Parathyroid adenoma (tissue), 2 donors: ENCODE results near the gene ST6GALNAC3.

Experiments used
- H2AFZ ChIP-seq: fragments of 300-600 bp; sonication (generic); one replicate; pipeline ENCODE4 v1.7.0; 2017; ENCODE audit warnings: antibody characterized with exemption, mild to moderate bottlenecking
- H3K27ac ChIP-seq: fragments of 300-600 bp; sonication (generic); one replicate; pipeline ENCODE4 v1.7.0; 2017
- H3K27me3 ChIP-seq: fragments of 300-600 bp; sonication (generic); one replicate; pipeline ENCODE4 v1.7.0; 2017; ENCODE audit warnings: low read length; ENCODE audit not compliant: control insufficient read depth, insufficient read depth
- H3K36me3 ChIP-seq: fragments of 300-600 bp; sonication (generic); one replicate; pipeline ENCODE4 v1.7.0; 2017; ENCODE audit warnings: low read length; ENCODE audit not compliant: control insufficient read depth, insufficient read depth
- H3K4me1 ChIP-seq: fragments of 300-600 bp; sonication (generic); one replicate; pipeline ENCODE4 v1.7.0; 2017; ENCODE audit warnings: control low read depth
- H3K4me2 ChIP-seq: fragments of 300-600 bp; sonication (generic); one replicate; pipeline ENCODE4 v1.7.0; 2017; ENCODE audit warnings: low read length
- H3K4me3 ChIP-seq: fragments of 300-600 bp; sonication (generic); one replicate; pipeline ENCODE4 v1.7.0; 2017; ENCODE audit warnings: low read depth, low read length
- H3K79me2 ChIP-seq: fragments of 300-600 bp; sonication (generic); one replicate; pipeline ENCODE4 v1.7.0; 2017; ENCODE audit warnings: control low read depth
- H3K9ac ChIP-seq: fragments of 300-600 bp; sonication (generic); one replicate; pipeline ENCODE4 v1.7.0; 2017; ENCODE audit warnings: mild to moderate bottlenecking
- H3K9me3 ChIP-seq: fragments of 300-600 bp; sonication (generic); one replicate; pipeline ENCODE4 v1.7.0; 2017; ENCODE audit warnings: low read length; ENCODE audit not compliant: control insufficient read depth
- TF ChIP-seq, protein P1 (sequence below): fragments of 300-600 bp; sonication (generic); IDR thresholded peaks from one replicate; pipeline ENCODE4 v1.7.0; 2017; ENCODE audit warnings: antibody characterized with exemption, mild to moderate bottlenecking
- donor health status: primary hyperparathyroidism.

Gene ST6GALNAC3

DNA sequence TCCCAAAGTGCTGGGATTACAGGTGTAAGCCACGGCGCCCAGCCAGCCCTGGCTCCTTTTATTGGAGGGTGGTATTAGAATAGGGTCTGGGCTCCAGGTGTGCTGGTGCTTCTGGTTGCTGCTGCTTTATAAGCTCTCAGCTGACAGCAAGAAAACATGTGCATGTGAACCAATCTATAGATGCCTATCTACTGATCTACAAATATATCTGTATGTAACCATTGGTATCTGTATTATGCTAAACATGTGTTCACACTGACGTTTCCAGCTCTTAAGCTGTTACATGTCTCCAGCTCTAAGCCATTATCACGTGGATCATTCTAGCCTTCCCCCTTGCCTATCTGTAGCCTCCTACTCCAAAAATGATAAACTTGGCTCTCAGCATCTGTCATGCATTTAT is 82.4 kb downstream of the ST6GALNAC3 start:
- H3K79me2 ChIP-seq, result no peaks in the 10 kb centered on the region
- H3K4me1 ChIP-seq, result no peaks in the 10 kb centered on the region
- no peaks in the 10 kb centered on the region for H3K9me3 ChIP-seq
- no peak overlapping the region for H3K9ac ChIP-seq
- H3K4me2 ChIP-seq, result no peak overlapping the region
- no peak overlapping the region for H3K4me3 ChIP-seq
- H3K27me3 ChIP-seq, result no peaks in the 10 kb centered on the region
- TF ChIP-seq, protein P1, sequence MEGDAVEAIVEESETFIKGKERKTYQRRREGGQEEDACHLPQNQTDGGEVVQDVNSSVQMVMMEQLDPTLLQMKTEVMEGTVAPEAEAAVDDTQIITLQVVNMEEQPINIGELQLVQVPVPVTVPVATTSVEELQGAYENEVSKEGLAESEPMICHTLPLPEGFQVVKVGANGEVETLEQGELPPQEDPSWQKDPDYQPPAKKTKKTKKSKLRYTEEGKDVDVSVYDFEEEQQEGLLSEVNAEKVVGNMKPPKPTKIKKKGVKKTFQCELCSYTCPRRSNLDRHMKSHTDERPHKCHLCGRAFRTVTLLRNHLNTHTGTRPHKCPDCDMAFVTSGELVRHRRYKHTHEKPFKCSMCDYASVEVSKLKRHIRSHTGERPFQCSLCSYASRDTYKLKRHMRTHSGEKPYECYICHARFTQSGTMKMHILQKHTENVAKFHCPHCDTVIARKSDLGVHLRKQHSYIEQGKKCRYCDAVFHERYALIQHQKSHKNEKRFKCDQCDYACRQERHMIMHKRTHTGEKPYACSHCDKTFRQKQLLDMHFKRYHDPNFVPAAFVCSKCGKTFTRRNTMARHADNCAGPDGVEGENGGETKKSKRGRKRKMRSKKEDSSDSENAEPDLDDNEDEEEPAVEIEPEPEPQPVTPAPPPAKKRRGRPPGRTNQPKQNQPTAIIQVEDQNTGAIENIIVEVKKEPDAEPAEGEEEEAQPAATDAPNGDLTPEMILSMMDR, result no peak
- H3K36me3 ChIP-seq, result no peaks in the 10 kb centered on the region
- no peak overlapping the region for H3K27ac ChIP-seq
- H2AFZ ChIP-seq, result no peak overlapping the region

DNA sequence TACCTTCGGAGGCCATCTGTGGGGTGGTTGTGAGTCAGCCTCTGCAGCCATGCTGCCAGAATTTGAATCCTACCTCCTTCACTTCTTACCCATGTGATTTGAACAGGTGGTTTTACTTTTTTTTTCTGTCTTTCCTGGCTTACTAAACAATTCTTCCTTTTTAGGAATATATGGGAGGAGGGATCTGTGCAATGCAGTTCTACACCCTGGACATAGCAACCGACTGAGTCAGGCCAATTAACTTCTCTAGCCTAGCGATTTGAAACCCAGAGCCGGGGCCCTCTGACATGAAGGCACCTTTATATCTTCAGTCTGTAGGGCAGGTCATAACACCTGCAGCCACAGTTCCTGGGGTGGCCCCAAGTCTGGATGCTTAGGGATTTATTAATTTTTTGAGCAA is 83.6 kb downstream of the ST6GALNAC3 start:
- Histone ChIP-seq H2AFZ (no peak overlapping the region), H3K27ac (no peak overlapping the region), H3K9me3 (no peaks in the 10 kb centered on the region), H3K79me2 (no peaks in the 10 kb centered on the region), H3K4me1 (no peaks in the 10 kb centered on the region), H3K4me3 (no peak overlapping the region), H3K27me3 (no peaks in the 10 kb centered on the region), H3K36me3 (no peaks in the 10 kb centered on the region), H3K9ac (no peak overlapping the region), H3K4me2 (no peak overlapping the region)
- TF ChIP-seq, protein P1, result no peak

DNA sequence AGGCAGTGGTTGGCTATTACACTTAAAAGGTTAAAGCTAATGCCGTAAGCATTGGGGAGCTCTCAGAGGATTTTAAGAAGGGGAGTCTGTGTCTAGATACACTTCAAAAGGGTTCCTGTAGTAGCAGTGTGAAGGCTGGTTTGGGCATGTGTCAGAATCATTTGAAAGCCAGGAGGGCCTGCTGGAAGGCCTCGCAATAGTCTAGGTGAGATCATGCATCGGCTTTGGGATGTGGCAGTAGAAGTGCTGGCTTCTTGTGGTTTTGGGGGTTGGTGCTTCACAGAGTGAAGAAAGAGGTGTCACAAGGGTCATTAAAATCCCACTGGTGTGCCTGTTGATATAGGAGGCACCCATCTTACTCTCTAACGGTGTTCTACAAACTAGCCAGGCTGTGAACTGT is 85.7 kb downstream of the ST6GALNAC3 start:
- Histone ChIP-seq H3K36me3 (no peaks in the 10 kb centered on the region), H3K27ac (no peak overlapping the region)

DNA sequence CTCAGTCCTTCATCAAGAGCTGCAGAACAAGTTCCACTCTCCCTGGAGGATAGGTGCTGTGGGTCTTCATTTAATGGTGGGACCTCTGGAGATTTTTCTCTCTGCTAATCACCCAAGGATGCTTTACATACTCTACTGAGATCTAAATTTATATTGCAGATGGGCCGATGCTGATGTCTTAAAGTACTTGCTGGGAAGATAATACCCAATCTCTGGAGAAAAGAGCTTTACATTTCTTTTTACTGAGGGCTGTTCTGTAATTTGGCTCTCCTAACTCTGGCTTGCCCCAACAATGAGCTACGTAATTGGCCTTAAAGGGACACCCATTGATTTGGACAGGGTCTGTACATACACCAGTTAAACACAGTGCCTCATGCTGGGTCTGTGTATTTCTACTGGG is 86.9 kb downstream of the ST6GALNAC3 start:
- TF ChIP-seq, protein P1, result no peak
- Histone ChIP-seq H3K9me3 (no peaks in the 10 kb centered on the region), H2AFZ (no peak overlapping the region), H3K4me3 (no peak overlapping the region), H3K4me2 (no peak overlapping the region), H3K27me3 (no peaks in the 10 kb centered on the region), H3K4me1 (no peaks in the 10 kb centered on the region), H3K36me3 (no peaks in the 10 kb centered on the region), H3K79me2 (no peaks in the 10 kb centered on the region), H3K9ac (no peak overlapping the region), H3K27ac (no peak overlapping the region)

More for the DNA sequence above, 85.7 kb downstream of the ST6GALNAC3 start:
- Histone ChIP-seq H3K9me3 (no peaks in the 10 kb centered on the region), H3K79me2 (no peaks in the 10 kb centered on the region), H3K4me3 (no peak overlapping the region), H3K27me3 (no peaks in the 10 kb centered on the region), H3K4me1 (no peaks in the 10 kb centered on the region), H3K9ac (no peak overlapping the region), H3K4me2 (no peak overlapping the region), H2AFZ (no peak overlapping the region)
- TF ChIP-seq, protein P1, result no peak

DNA sequence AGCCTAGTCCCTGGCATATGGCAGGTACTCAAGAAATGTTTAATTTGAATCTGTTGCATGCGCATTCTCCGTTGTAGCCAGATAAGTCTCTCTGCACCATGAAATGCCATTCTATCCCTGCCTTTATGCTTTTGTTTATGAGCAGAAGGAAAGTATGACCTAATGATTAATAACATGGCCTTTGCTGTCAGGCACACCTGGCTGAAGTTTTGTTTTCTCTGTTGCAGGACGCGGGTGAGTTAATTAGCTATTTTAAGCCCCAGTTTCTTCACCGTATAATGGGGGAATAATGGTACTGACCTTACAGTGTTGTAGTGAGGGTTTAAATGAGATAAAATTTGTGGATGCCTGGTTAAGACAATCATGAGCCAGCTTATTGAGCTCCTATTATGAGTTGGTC is 87.7 kb downstream of the ST6GALNAC3 start:
- TF ChIP-seq, protein P1, result no peak
- H3K36me3 ChIP-seq, result no peaks in the 10 kb centered on the region
- no peaks in the 10 kb centered on the region for H3K4me1 ChIP-seq
- H3K27ac ChIP-seq, result no peak overlapping the region
- no peaks in the 10 kb centered on the region for H3K79me2 ChIP-seq
- H3K9ac ChIP-seq, result no peak overlapping the region
- H3K4me3 ChIP-seq, result no peak overlapping the region
- H2AFZ ChIP-seq, result no peak overlapping the region
- no peaks in the 10 kb centered on the region for H3K27me3 ChIP-seq
- no peaks in the 10 kb centered on the region for H3K9me3 ChIP-seq
- no peak overlapping the region for H3K4me2 ChIP-seq
